ENCODE data around the gene PDLIM5.

PDLIM5 gene

DNA sequence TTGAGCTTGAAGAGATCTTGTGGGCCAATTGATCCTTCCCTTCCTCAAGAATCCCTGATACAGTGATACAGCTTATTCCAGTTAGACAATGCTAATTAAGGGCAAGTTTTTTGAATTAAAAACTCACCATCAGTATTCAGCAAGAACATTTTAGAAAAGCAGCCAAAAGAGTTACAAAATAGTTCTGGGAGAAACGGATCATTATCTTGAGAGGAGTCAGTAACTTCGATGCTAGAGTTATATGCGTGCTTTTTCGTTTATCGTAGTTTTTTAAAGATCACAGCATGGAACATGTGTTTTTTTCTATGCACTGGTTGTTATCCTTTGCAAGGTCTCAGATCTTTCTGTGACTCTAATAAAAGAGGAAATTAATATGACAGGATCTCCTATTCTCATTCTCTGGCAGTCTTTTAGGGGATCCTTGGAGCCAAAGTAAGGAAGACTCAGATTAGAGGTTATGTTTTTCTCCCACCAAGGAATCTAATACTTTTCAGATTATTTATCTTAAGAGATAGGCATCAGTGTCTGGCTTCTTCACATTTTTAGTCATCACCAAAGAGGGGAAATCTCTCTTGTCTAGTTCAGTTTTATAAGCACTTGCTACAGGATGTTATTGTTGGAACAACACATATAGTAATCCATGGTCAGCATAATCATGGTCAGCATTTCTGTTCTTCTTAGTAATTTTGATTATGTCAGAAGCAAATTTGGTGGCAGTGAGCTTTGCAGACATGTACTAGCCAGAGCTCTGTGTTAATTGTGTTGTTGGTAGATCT, 109.7 kb downstream of the PDLIM5 start:
- DNase-seq (ENCODE audit: low spot score): no peak

DNA sequence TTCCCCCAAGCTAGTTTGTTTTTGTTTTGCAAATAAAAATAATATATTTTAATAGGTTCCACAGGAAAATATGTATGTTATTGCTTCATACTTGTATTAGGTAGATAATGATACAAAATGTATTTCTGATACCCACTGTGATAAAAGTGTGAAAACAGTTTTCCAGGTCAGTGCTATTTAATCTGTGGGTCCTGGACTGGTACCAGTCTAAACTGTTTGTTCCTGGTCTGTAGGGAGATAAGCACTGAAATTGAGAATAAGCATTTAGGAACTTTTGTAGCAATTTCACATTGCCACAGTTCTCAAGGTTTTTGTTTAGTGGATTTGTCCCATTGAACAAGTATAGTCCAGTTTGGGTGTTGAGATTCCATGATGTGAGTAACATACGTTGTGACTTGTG, 110.5 kb downstream of the PDLIM5 start:
- DNase-seq (ENCODE audit: low spot score): no peak

DNA sequence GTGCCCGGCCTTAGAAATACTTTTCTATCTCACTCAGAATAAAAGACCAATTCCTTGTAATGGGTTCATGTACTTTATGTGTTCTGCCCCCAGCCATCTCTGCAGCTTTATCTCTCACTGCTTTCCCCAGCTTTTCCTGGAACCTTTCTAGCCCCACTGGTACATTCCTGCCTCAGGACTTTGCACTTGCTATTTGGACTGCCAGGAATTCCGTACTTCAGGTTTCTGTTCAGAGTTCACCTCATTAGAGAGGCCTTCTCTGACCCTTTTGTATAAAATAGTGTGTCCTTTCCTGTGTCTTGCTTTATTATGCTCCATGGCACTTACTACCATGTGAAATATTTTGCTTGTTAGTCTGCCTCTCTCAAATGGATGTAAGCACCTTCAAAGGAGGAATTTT, 112.5 kb downstream of the PDLIM5 start:
- DNase-seq (ENCODE audit: low spot score): no peak

DNA sequence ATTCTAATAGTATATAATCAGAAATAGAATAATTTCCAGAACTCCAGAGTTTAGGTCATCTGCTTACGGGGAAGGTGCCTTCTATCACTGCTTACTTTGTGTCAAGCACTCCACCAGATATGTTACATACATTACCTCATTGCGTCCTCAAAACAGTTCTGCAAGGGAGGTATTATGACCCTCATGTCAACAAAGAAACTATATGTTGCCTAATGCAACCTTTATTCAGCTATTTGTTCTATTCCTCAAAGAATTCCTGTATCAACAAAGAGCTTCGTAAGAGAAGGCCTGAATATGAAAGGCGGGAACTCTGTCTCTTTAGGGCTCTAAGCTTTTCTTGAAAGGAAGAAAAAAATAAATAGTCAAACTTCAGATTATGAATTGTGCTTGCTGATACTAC, 114.7 kb downstream of the PDLIM5 start:
- DNase-seq (ENCODE audit: low spot score): no peak

DNA sequence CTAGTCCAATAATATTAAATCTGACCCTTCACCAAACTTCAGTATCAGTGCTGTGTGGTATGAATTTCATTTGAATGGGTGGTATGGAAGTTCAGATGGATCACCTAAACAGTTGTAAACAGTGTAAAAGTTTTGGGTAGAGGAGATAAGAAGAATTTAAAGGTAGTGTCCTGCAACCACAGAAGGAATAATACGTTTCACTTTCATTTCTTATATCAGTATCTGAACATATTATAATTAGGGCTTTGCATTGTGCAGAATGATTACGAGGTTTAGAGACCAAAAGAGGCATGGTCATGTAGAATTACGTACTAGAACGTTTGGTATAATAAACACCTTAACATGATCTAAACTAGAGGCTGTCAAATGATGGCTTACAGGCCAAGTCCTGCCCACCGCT, 116.1 kb downstream of the PDLIM5 start:
- no peak for DNase-seq (ENCODE audit: low spot score)

DNA sequence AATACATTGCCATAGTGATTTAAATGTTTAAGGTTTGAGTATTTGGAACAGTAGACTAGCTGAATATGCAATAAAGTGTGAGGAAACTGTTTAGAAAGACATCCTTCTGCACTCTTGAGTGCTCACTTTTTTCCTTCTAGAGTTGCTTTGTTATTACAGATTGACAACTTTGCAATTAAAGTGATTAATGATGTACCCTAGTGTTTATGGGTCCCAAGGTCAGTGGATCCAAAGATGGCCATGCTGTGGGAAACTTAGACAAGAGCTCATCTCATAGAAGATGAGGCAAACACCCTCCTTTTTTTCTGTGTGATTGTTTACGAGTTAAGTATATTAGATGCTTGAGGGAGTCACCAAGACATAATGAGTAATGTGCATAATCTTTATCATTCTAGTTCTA, 118.8 kb downstream of the PDLIM5 start:
- no peak for DNase-seq (ENCODE audit: low spot score)

DNA sequence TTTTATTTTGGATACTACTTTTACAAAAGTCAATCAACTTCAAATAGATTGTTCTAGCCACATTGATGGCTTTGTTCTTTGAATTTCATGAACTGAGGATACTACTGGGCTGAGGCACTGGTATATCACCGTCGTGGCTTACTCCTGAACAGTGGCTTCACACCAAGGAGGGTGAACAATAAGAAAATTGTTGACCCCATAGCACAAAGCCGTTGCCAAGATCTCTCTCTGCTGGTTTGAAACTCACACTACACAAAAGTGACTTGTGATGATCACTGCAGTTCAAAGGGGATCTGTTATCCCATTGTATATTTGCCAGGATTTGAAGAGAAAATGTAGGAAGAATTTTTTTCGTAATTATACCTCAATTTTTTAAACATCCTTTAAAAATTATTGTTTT, 119.6 kb downstream of the PDLIM5 start:
- DNase-seq (ENCODE audit: low spot score): peak; percentile 48

DNA sequence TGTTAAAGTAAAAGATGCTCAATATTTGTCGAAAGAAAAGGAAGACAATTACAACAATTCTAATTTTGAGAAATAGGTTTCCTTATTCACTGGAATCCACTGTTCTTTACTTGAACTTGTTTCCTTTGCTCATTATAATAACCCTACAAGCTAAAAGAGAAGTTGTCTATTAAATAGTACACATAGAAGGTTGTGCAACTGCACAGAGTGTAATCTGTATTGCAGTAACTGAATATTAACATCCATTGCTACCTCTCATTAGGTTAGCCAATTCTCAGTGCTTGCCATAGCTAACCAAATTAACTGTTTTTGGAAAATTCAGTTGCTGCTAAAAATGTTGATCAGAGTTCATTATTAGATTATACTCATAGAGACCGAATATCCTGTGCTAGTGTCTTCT, 120.0 kb downstream of the PDLIM5 start:
- no peak for DNase-seq (ENCODE audit: low spot score)

DNA sequence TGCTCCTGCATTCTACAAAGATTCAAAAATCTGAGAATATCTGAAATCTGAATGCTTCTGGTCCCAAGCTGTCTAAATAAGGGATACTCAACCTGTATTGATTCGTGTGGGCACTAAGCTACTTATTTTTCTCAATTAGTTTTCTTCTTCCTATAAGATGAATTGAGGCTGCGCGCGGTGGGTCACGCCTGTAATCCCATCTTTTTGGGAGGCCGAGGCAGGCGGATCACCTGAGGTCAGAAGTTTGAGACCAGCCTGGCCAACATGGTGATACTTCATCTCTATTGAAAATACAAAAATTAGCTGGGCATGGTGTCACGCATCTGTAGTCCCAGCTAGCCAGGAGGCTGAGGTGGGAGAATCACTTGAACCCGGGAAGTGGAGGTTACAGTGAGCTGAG, 122.3 kb downstream of the PDLIM5 start:
- no peak for DNase-seq (ENCODE audit: low spot score)

DNA sequence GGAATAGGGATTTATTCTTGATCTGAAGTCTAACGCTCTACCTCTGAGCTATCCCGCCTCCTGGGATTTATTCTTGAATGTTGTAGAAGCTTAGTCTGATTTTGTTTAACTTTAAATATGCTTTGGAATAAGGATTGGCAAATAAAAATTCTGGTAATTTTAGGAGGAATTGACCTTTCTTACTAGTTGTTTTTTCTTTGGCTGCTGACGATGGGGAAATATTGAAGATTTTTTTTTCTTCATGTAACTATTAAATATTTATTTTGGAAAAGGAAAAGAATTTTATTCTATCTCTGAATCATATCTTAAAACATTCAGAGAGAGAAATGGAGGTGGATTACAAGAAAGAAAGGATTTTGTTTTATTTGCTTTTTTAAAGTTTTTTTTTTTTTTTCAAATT, 122.9 kb downstream of the PDLIM5 start:
- DNase-seq (ENCODE audit: low spot score): no peak

DNA sequence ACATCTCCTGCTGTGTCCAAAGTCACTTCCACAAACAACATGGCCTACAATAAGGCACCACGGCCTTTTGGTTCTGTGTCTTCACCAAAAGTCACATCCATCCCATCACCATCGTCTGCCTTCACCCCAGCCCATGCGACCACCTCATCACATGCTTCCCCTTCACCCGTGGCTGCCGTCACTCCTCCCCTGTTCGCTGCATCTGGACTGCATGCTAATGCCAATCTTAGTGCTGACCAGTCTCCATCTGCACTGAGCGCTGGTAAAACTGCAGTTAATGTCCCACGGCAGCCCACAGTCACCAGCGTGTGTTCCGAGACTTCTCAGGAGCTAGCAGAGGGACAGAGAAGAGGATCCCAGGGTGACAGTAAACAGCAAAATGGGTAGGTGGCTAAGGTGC, 123.9 kb downstream of the PDLIM5 start:
- DNase-seq (ENCODE audit: low spot score): no peak

DNA sequence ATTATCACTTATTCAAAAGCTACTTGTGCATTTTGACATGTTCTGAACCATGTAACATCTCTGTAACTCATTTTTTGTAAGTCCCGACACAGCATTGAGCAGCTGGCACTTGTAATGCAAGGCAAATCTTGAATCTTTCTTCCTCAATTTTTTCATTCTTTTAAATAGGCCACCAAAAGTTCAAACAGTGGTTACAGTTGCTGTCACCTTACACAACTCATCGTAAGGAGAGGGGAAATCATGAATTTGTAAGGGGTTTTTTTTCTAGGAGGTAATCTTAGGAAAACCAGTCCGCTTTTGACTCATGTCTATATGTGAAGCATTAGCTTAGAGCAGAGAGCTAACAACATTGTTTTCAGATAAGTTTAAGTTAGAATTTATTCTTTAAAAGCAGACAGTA, 124.5 kb downstream of the PDLIM5 start:
- no peak for DNase-seq (ENCODE audit: low spot score)

DNA sequence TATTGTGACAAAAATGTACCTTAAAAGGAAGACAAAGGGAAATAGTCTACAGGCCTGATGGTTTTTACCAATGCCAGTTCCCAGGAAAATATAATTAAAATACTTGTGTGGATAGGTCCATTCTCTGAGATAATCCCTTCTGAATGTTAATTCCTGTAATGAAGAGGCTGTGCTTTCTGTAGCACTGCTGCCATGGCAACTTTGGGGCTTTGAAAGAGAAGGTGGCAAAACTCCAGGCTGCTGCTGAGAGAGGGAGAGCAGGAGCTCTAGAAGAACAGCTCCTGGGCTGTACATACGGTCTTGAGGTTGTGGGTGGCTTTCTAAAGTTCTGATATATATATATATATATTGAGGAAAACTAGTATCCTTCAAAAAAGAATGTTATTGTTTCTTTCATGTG, 125.4 kb downstream of the PDLIM5 start:
- DNase-seq (ENCODE audit: low spot score): peak; percentile 80

DNA sequence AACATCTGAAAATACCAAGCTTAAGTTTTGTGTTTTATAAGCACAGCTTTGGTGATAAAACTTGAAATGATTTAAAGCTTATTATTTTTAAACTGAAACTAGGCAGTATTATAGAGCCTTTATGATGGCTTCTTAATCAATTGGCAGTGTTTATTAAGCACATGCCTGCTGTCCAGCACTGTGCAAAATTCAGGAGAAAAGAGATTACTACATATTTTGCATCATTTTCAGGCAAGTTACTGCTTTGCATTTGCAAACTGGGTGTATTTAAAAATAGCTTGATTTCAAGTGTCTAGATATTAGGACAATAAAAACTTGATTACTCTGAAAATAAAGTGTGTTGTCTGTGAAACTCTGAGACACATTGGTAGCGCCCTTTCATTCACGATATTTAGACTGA, 126.5 kb downstream of the PDLIM5 start:
- no peak for DNase-seq (ENCODE audit: low spot score)

DNA sequence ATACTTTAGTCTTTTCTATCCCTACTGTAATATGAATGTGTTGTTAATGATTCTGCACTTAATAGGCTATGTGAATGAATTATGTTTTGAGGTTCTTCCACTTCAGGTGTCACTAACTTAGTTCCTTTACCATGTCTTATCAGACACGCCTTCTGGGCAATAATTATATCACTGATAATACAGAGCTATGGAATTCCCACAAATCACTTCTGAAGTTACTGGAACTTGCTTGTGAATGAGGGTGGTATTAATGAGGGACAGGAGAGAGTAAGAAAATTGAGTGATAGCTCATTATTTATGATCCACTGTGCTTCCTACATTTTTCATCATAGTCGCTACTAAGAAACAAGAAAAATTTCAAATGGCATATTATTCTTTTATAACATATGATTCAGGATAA, 130.0 kb downstream of the PDLIM5 start:
- DNase-seq (ENCODE audit: low spot score): no peak

DNA sequence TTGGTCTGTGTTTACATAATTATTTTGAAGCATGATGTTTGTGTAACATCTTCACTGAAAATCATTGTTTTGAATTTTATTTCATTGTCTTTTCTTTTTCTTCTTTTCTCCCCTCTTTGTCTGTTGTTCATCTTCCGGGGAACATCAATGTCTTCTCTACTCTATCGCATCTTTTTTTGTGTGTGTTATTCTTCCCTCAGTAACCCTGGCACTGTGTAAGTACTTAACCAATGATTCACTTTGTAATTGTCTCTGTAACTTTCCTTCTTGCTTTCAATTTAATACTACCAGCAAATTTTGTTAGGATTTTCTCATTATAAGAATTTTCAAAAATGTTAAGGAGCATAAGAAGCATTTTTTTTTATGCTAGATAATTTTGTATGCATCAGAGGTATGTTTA, 130.8 kb downstream of the PDLIM5 start:
- no peak for DNase-seq (ENCODE audit: low spot score)

DNA sequence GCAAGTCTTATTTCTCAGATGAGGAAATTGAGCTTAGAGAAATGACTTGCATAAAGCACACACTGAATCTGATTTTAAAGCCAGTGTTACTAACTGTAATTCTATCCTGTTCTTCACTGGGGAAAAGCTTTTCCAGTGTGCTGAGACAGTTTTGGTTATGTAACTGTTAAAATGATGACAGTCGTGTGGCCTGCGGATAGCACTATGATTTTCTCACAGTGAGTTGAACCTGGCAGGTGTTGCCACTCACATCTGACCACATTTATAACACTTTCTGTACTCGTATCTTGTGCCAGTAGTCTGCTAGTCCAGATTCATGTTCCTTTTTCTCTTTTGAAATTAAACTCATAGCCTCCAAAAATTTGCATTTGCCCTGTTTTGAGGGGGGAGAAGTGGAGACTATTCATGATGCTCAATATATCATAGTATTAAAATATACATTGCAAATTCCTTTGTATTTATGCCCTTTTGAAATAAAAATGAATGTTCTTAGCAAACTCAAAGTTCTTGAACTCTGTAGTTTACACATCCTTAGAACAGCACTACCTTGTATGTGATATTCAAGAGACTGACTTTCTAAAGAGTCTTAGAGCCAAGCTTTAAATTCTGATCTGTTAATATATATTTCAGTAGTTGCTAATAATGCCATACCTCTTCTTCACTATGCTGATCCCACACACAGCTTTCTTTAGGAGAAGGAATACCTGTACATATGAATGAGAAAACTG, 132.3 kb downstream of the PDLIM5 start:
- DNase-seq (ENCODE audit: low spot score): no peak

DNA sequence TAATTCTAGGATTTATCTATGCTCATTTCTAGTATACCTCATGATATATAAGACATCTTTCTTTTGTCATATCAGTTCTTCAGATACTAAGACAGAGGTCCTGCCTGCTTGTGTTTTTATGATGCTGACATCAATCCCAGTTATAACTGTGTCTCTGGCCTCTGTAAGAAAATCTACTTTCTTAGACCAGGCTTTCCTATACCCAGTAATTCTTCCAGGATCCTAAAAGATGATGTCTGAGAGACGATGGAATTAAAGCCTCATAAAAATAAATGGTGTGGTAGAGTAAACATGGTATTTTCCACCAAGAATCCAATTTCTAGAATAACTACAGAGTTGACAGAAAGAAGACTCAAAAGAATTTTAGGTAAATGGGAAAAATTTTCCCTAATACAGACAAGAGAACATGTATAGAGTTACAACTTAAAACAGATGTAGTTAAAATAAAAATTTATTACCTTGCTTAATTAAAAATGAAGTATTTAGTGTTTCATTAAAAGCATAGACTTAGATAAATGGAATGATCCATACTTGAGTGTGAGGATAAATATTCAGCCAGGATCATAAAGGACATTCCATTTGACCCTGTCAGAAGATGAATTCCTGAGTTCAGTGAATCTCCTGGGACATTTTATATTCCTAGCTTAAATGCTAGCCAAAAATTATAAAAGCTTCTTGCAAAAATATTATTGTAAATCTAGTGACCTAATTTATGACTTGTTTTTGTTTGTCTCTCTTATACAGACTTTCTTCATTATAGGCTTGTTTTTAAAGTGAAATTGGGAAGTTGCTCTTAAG, 137.4 kb downstream of the PDLIM5 start:
- DNase-seq (ENCODE audit: low spot score): no peak

DNA sequence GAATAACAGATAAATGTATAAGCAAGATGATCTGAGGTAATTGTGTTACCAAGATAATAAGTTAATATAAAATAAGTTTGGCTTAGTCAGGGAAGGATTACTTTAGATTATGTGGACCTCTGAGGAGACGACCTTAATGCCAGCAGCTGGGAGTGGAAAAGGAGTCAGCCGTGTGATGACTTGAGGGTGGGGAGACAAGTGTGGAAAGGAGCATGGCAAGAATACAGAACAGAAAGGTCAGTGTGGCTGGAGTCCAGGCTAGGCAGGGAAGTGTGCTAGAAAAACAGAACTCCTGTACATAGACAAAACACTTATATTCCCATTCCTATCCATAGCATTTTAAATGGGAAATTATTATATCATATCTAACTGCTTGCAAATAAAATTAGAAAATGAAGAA, 138.8 kb downstream of the PDLIM5 start:
- no peak for DNase-seq (ENCODE audit: low spot score)

DNA sequence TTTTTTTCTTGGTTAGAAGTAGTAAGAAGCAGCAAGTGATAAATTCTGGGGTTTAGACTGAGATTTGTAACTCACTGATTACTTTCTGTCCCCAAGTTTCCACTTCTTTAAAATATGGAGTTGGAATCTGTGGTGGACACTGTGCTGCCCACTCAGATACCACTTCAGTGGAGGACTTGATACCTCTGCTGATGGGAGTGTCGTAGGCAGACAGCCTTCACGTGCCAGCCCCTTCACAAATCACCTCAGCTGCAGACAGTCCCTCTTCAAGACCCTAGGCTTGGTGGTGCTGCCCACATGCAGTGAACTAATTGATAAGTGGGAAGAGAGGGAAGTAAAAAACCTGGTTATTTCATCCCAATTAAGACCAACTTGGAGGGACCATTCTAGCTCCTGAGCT, 139.5 kb downstream of the PDLIM5 start:
- DNase-seq (ENCODE audit: low spot score): no peak

DNA sequence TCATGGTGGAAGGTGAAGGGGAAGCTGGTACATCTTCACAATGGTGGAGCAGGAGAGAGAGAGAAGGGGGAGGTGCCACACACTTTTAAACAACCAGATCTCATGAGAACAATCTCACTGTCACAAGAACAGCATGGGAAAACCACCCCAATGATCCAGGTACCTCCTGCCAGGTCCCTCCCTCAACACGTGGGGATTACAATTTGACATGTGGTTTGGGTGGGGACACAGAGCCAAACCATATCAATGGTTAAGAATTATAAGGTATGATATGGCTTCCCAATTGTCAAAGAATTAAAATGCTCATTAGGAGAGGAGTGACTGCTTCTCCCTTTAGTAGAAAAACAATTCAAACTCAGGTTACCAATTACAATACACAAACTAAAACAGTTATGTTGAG, 143.3 kb downstream of the PDLIM5 start:
- DNase-seq (ENCODE audit: low spot score): no peak

DNA sequence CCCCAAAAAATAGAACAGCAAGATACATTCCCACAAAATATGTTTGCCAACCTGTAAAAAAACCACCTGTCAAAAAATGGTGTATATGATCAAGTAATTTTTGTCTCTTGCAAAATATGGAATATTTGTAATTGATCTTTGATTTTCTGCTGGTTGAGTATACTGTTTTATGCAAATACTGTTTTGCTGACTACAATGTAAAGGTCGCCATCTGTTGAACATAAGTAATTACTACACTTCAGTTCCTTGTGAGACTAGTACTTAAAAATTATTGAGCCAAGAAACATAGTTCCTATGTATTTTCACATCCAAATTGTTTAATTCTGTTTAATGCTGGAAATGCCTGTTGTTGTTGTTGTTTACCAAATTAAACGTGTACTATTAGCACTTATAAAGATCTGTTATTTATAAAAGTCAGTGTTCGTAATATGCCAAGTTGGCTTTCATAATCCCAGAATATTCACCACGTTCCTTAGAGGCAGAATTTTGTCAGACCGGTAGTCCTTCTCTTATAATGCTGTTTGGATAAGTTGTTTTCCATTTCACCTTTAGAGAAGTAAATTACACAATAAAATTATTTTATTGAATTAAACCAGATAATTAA, 144.2 kb downstream of the PDLIM5 start:
- peak; percentile 69 for DNase-seq (ENCODE audit: low spot score)

DNA sequence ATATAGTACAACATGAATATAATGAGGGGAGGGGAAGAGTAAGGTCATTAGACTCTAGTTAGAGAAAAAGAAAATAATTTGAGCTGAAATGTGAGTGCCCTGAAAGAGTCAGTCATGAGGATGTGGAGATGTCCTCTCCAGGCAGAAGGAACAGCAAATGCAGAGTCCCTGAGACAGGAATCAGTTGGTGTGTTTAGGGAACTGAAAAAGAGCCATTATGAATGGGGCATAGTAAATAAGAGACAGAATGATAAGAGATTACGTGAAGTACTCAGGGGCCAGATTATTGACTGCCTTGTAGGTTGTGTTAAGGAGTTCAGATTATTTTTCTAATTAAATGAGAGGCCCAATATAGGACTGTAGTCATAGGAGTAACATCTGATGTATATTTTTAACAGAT, 147.0 kb downstream of the PDLIM5 start:
- DNase-seq (ENCODE audit: low spot score): no peak

All from pons (tissue), 1 donor.